HG02884 (cell line): ENCODE data around the gene TMCC1.
A peak's percentile ranks its signal among the peaks of the same experiment; 100 is the strongest.
"Not testable (repeated sequence)": the region's sequence is repeated elsewhere in the genome, so short reads cannot be mapped to it uniquely, and the experiment has no call there.

Experiments
- ATAC-seq: cut with Tn5 transposase; IDR thresholded peaks from one replicate; pipeline ENCODE4 v1.9.1; 2021; ENCODE audit warnings: mild to moderate bottlenecking, moderate library complexity; ENCODE audit not compliant: unreplicated experiment

TMCC1 gene

GRCh38 chr3:129892857-129893580 is 492 bp downstream of the TMCC1 start:
- peak; percentile 57 for ATAC-seq

GRCh38 chr3:129892486-129892856 is 1.0 kb downstream of the TMCC1 start:
- ATAC-seq = peak; percentile 2

GRCh38 chr3:129890891-129891290 is 2.6 kb downstream of the TMCC1 start:
- ATAC-seq = no peak

- ATAC-seq = no peak
Measured at GRCh38 chr3:129890125-129890524, 3.4 kb downstream of the TMCC1 start.

GRCh38 chr3:129888771-129889170 is 4.7 kb downstream of the TMCC1 start:
- ATAC-seq = no peak

- no peak for ATAC-seq
Measured at GRCh38 chr3:129881261-129881660, 12.2 kb downstream of the TMCC1 start.

GRCh38 chr3:129878355-129878754 is 15.2 kb downstream of the TMCC1 start:
- ATAC-seq = no peak

GRCh38 chr3:129874479-129874878 is 19.0 kb downstream of the TMCC1 start:
- ATAC-seq = not testable (repeated sequence)

- ATAC-seq = no peak
Measured at GRCh38 chr3:129868912-129869311, 24.6 kb downstream of the TMCC1 start.

- no peak for ATAC-seq
Measured at GRCh38 chr3:129867506-129868124, 25.9 kb downstream of the TMCC1 start.

GRCh38 chr3:129865806-129866205 is 27.7 kb downstream of the TMCC1 start:
- no peak for ATAC-seq

GRCh38 chr3:129864519-129864918 is 29.0 kb downstream of the TMCC1 start:
- ATAC-seq = no peak

- ATAC-seq = no peak
Measured at GRCh38 chr3:129859272-129859671, 34.2 kb downstream of the TMCC1 start.

- ATAC-seq = no peak
Measured at GRCh38 chr3:129857899-129858298, 35.6 kb downstream of the TMCC1 start.

GRCh38 chr3:129856790-129857189 is 36.7 kb downstream of the TMCC1 start:
- ATAC-seq = not testable (repeated sequence)

GRCh38 chr3:129855832-129856419 is 37.6 kb downstream of the TMCC1 start:
- ATAC-seq = no peak

- no peak for ATAC-seq
Measured at GRCh38 chr3:129855170-129855831, 38.2 kb downstream of the TMCC1 start.

- no peak for ATAC-seq
Measured at GRCh38 chr3:129854460-129854859, 39.1 kb downstream of the TMCC1 start.

- ATAC-seq = no peak
Measured at GRCh38 chr3:129845956-129846355, 47.6 kb downstream of the TMCC1 start.

GRCh38 chr3:129840707-129841360 is 52.7 kb downstream of the TMCC1 start:
- ATAC-seq = no peak

GRCh38 chr3:129838086-129838485 is 55.4 kb downstream of the TMCC1 start:
- ATAC-seq = no peak
